NCI-H510A treated with DMSO at 0.1 percent for 48 hours (cell line): ENCODE data around the gene SLC25A27.

Source experiments
- DNase-seq: peaks from one replicate; lab custom pipeline; 2025; lab: John Stamatoyannopoulos, UW

SLC25A27 gene

GRCh38 chr6:46719099-46719498, 66.3 kb downstream of the SLC25A27 start:
- DNase-seq: peak; percentile 28

- no peak for DNase-seq
These were observed 67.6 kb downstream of the SLC25A27 start for GRCh38 chr6:46720401-46720800.
